ENCODE data around the gene TCN2. TPM values are rescaled to one million over a fixed set of nuclear protein-coding genes. Genes with fewer than 3 reads are reported as not detected.

TCN2 gene
- total RNA-seq, 1 donor from 2014 or later = 43.4 TPM

DNA sequence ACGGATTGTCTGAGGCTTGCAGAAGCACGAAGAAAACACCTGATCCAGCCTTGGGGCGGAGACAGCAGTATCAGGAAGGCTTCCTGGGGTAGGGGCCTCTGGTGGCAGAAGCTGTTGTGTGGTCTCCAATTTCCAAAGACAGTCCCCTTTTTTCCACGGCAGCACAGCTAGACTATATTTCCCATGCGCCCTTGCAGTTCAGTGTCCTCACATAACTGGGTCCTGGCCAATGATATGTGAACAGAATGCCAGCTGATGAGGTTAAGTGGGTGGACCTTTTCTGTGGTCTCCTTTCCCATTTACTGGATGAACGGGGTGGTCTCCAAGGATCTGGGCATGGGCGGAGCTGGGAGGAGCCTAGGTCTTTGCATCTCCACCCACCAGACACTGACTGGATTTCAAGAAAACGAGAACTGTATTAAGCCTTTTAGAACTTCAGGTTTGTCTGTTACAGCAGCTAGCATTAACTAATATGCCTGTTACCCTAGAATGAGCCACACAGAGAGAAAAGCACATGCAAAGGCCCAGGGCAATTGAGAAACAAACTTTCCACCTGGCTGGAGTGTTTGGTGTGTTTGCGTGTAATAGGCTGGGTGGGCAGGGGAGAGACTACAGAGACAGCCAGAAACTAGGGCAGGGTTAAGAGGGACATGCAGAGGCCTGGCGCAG is 38.7 kb upstream of the TCN2 start:
- no peaks in the 10 kb centered on the region for H3K36me3 ChIP-seq
- no peaks in the 10 kb centered on the region for H3K4me1 ChIP-seq
- ATAC-seq = no peak
- DNase-seq = no peak
- H3K27me3 ChIP-seq = no peaks in the 10 kb centered on the region
- intact Hi-C loops (cut with DNase I) = no loop called here
- TF ChIP-seq, protein P1, sequence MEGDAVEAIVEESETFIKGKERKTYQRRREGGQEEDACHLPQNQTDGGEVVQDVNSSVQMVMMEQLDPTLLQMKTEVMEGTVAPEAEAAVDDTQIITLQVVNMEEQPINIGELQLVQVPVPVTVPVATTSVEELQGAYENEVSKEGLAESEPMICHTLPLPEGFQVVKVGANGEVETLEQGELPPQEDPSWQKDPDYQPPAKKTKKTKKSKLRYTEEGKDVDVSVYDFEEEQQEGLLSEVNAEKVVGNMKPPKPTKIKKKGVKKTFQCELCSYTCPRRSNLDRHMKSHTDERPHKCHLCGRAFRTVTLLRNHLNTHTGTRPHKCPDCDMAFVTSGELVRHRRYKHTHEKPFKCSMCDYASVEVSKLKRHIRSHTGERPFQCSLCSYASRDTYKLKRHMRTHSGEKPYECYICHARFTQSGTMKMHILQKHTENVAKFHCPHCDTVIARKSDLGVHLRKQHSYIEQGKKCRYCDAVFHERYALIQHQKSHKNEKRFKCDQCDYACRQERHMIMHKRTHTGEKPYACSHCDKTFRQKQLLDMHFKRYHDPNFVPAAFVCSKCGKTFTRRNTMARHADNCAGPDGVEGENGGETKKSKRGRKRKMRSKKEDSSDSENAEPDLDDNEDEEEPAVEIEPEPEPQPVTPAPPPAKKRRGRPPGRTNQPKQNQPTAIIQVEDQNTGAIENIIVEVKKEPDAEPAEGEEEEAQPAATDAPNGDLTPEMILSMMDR (IDR thresholded peaks at IDR 0.05) = no peak
- no peak overlapping the region for H3K4me3 ChIP-seq
- H3K27ac ChIP-seq = no peak overlapping the region
- H3K9me3 ChIP-seq = no peaks in the 10 kb centered on the region

DNA sequence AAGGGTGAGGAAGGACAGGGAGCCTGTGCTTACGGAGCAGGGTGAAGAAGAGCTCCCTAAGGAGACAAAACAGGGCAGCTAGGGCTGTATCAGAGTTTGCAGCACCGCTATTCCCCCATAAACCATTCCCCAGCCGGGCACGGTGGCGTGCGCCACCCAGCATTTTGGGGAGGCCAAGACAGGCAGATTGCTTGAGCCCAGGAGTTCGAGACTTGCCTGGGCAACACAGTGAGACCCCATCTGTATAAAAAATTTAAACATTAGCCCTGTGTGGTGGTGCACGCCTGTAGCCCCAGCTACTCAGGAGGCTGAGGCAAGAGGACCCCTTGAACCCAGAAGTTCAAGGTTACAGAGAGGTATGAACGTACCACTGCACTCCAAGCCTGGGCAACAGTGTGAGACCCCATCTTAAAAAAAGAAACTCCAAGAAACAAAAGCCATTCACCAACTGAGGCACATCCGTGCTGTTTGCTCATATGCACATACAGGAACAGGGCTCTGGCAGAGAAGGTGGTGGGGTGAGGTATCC is 37.2 kb upstream of the TCN2 start:
- no peak for ATAC-seq
- Histone ChIP-seq H3K4me1 (peaks cover 8% of the 10 kb centered on the region), H3K4me3 (no peak overlapping the region), H3K9me3 (no peaks in the 10 kb centered on the region), H3K36me3 (no peaks in the 10 kb centered on the region), H3K27ac (no peak overlapping the region), H3K27me3 (no peaks in the 10 kb centered on the region)
- TF ChIP-seq, protein P1 (IDR thresholded peaks at IDR 0.05) = no peak
- intact Hi-C loops (cut with DNase I) = no loop called here
- no peak for DNase-seq

DNA sequence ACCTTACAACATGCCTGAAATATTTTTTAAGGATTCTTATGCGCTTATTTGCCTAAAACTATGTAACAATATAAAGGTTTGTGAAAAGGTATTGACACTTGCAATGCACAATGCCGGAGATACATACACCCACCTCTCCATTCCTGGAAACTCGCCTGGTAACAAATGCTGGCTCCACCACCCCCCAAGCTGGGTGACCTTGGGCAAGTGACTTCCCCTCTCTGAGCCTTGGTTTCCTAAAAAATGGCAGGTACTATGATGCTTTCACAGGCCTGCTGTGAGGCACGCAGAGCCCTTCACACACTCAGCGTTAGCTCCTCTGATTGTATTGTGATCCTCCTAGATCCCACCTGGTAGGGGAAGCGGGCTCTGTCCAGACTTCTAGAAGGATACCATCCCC is 34.8 kb upstream of the TCN2 start:
- H3K27me3 ChIP-seq = no peaks in the 10 kb centered on the region
- H3K36me3 ChIP-seq = peaks cover 21% of the 10 kb centered on the region
- TF ChIP-seq, protein P1 (IDR thresholded peaks at IDR 0.05) = no peak
- H3K4me3 ChIP-seq = no peak overlapping the region
- no peaks in the 10 kb centered on the region for H3K9me3 ChIP-seq
- no peak for ATAC-seq
- DNase-seq = no peak
- no peak overlapping the region for H3K27ac ChIP-seq
- H3K4me1 ChIP-seq = peaks cover 16% of the 10 kb centered on the region
- intact Hi-C loops (cut with DNase I) = no loop called here

DNA sequence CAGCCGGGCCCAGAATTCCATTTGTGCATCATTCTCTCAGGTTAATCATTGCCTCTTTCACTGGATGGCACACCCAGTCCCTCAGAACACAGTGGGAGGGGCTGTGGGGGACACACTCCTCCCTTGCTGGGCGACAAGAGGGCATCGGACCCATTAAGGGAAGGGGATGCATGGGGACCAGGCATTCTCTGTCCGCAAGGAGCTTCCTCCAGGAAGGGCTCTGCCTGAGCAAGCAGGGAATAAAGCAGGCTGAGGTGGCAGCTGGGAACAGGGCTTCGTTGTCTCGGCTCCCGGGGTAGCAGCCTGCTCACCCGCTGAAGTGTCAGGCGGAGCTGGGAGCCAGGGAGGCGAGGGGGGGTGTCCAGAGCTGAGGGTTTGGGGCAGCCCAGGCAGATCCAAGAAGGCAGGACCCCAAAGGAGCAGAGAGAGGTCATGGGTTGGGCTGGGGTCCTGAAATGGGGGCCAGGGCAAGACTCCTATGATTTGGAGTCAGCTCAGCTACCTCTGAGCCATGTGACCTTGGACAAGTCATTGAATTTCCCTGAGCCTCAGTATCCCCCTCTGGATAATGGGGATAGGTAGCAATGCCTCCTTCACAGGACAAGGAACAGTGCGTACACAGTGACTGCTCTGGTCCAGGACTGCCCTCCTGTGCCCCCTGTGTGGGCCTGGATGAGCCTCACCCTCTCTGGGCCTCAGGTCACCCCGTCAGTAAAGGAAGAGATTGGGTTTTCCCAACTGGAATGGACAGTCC is 34.0 kb upstream of the TCN2 start:
- Histone ChIP-seq H3K9me3 (no peaks in the 10 kb centered on the region), H3K27me3 (no peaks in the 10 kb centered on the region), H3K4me1 (peaks cover 16% of the 10 kb centered on the region), H3K36me3 (peaks cover 29% of the 10 kb centered on the region), H3K4me3 (no peak overlapping the region), H3K27ac (no peak overlapping the region)
- DNase-seq = no peak
- intact Hi-C loops (cut with DNase I) = no loop called here
- ATAC-seq = peak; percentile 36
- TF ChIP-seq, protein P1 (IDR thresholded peaks at IDR 0.05) = no peak

DNA sequence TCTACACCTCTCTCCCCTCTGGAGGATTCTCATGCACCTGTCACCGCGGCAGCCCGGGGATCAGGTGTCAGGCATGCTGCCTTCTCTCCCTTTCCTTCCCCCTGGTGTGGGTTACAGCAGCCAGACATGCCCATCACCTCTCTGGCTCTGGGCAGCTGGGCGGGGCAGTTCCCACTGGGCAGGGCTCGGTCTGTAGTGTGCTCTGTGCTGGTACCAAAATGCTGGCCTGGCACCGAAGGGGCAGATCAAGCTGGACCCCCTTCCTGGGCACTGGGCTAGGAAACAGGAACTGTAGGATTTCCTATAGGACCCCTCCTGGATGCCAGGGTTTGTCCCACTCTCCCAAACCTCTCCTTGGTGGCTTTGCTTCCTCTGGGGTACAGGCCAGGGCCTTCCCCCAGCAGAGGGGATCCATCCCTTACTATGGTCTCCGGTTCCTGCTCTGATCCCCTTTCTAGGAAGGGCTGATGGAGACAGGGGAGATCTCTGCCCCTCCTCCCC is 33.3 kb upstream of the TCN2 start:
- ATAC-seq = peak; percentile 43
- H3K27ac ChIP-seq = peak overlapping the region; percentile 42
- peaks cover 16% of the 10 kb centered on the region for H3K4me1 ChIP-seq
- TF ChIP-seq, protein P1 (IDR thresholded peaks at IDR 0.05) = no peak
- peaks cover 35% of the 10 kb centered on the region for H3K36me3 ChIP-seq
- DNase-seq = no peak
- no peaks in the 10 kb centered on the region for H3K9me3 ChIP-seq
- H3K4me3 ChIP-seq = peak overlapping the region; percentile 16
- intact Hi-C loops (cut with DNase I) = no loop called here
- H3K27me3 ChIP-seq = no peaks in the 10 kb centered on the region

All from upper lobe of right lung (tissue), 1 donor.